ENCODE results near the gene TPTE2.
A peak's percentile ranks its signal among the peaks of the same experiment; 100 is the strongest.
"Not testable (repeated sequence)": the region's sequence is repeated elsewhere in the genome, so short reads cannot be mapped to it uniquely, and the experiment has no call there.

The TPTE2 gene

GRCh38 chr13:19561585-19561984, 253 bp upstream of the TPTE2 start:
- no peak for DNase-seq

- DNase-seq, result not testable (repeated sequence)
Observed at GRCh38 chr13:19560672-19561071, 660 bp downstream of the TPTE2 start.

GRCh38 chr13:19559739-19560138, 1.6 kb downstream of the TPTE2 start:
- not testable (repeated sequence) for DNase-seq

- not testable (repeated sequence) for DNase-seq
Observed at GRCh38 chr13:19557287-19557686, 4.0 kb downstream of the TPTE2 start.

GRCh38 chr13:19549245-19549644, 12.1 kb downstream of the TPTE2 start:
- not testable (repeated sequence) for DNase-seq

- not testable (repeated sequence) for DNase-seq
Observed at GRCh38 chr13:19525634-19526033, 35.7 kb downstream of the TPTE2 start.

GRCh38 chr13:19519049-19519448, 42.3 kb downstream of the TPTE2 start:
- no peak for DNase-seq

GRCh38 chr13:19507623-19508022, 53.7 kb downstream of the TPTE2 start:
- not testable (repeated sequence) for DNase-seq

- DNase-seq, result not testable (repeated sequence)
Observed at GRCh38 chr13:19460126-19460525, 101.2 kb downstream of the TPTE2 start.

GRCh38 chr13:19439056-19439686, 122.2 kb downstream of the TPTE2 start:
- DNase-seq, result peak in 1 of 2 experiments; percentile 49

- not testable (repeated sequence) for DNase-seq
Observed at GRCh38 chr13:19437780-19438179, 123.6 kb downstream of the TPTE2 start.

GRCh38 chr13:19422236-19422635, 139.1 kb downstream of the TPTE2 start:
- DNase-seq, result not testable (repeated sequence)

GRCh38 chr13:19412494-19412893, 148.8 kb downstream of the TPTE2 start:
- not testable (repeated sequence) for DNase-seq

GRCh38 chr13:19382746-19383511, 178.4 kb downstream of the TPTE2 start:
- DNase-seq, result not testable (repeated sequence)

GRCh38 chr13:19382111-19382510, 179.2 kb downstream of the TPTE2 start:
- no peak for DNase-seq

All from AML-193 (cell line).